ENCODE data around the gene PRKG1. TPM values are rescaled to one million over a fixed set of nuclear protein-coding genes. Genes with fewer than 3 reads are reported as not detected.
"Not testable (repeated sequence)": the region's sequence is repeated elsewhere in the genome, so short reads cannot be mapped to it uniquely, and the experiment has no call there.

Gene PRKG1
- polyA plus RNA-seq, 1 donor (not counting 4 experiments of a cell fraction or from before 2014, with no cell fraction given) = 0.24 TPM

GRCh38 chr10:51340366-51340765 is 266.1 kb downstream of the PRKG1 start:
- dilution Hi-C loops (cut with MboI; ENCODE audit: extremely low pct_ligation_motif_present, low sequenced_read_pairs) = no loop called here
- TF ChIP-seq, protein P1, sequence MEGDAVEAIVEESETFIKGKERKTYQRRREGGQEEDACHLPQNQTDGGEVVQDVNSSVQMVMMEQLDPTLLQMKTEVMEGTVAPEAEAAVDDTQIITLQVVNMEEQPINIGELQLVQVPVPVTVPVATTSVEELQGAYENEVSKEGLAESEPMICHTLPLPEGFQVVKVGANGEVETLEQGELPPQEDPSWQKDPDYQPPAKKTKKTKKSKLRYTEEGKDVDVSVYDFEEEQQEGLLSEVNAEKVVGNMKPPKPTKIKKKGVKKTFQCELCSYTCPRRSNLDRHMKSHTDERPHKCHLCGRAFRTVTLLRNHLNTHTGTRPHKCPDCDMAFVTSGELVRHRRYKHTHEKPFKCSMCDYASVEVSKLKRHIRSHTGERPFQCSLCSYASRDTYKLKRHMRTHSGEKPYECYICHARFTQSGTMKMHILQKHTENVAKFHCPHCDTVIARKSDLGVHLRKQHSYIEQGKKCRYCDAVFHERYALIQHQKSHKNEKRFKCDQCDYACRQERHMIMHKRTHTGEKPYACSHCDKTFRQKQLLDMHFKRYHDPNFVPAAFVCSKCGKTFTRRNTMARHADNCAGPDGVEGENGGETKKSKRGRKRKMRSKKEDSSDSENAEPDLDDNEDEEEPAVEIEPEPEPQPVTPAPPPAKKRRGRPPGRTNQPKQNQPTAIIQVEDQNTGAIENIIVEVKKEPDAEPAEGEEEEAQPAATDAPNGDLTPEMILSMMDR (optimal IDR thresholded peaks at IDR 0.05 in 1 of 3, IDR thresholded peaks at IDR 0.05 in 1 of 3, conservative IDR thresholded peaks at IDR 0.05 in 1 of 3; ENCODE audit: extremely low read depth in 1 of 3, insufficient read depth in 2 of 3, low read length in 3 of 3) = no peak
- no peak for TF ChIP-seq EZH2 (IDR thresholded peaks at IDR 0.05; ENCODE audit: low read length)

DNA sequence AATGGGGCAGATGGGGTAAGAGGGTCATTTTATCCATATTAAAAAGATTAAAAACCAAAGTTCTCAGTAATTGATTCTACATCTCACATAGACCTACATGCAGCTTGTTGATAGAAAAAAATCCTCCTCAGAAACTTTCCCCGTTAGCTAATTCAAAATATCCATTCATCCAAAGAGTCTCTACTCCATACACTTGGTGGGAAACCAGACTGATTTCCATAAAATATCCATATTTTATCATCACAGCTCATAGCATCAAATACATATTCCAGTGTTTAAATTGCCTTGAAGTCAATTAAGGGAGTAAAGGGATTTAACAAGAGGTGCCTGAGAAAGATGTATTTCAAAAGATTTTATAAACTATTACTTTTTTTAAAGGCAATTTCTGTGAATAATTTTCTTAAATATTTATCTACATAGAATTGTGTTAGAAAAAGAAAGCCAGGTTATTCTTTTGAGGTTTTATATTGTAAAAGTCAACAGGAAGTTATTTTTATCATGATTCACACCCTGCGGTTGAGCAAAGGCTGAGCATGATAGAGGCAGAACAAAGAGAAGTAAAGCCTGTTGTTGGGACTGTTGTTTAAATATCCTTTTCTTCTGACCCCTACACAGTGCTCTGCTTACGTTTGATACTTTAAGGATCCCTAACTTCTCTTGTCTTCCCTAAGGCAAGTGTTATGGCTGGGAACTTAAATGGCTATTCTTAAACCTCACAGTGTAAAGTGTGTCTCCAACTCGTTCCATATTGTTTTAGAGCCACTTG is 266.7 kb downstream of the PRKG1 start:
- Histone ChIP-seq H3K9ac (ENCODE audit: control insufficient read depth, extremely low read depth, insufficient read depth, low read length) (no peak overlapping the region), H3K9me1 (ENCODE audit: control insufficient read depth, extremely low read depth, insufficient read depth, low read length) (no peaks in the 10 kb centered on the region), H3K9me3 (ENCODE audit: control insufficient read depth, low read depth, low read length) (no peaks in the 10 kb centered on the region), H3K4me2 (ENCODE audit: control insufficient read depth, extremely low read depth, insufficient read depth, low read depth, low read length) (no peak overlapping the region), H3K27me3 (ENCODE audit: control insufficient read depth, extremely low read depth, insufficient read depth, low read length) (no peaks in the 10 kb centered on the region), H3K36me3 (ENCODE audit: control insufficient read depth in 2 of 2, extremely low read depth in 1 of 2, insufficient read depth in 2 of 2, low read length in 2 of 2) (no peaks in the 10 kb centered on the region), H4K20me1 (ENCODE audit: control insufficient read depth, extremely low read depth, insufficient read depth, low read length) (no peaks in the 10 kb centered on the region), H3K27ac (ENCODE audit: control insufficient read depth, insufficient read depth, low read length) (no peak overlapping the region), H3K79me2 (ENCODE audit: control insufficient read depth, insufficient read depth, low read length) (no peaks in the 10 kb centered on the region), H3K4me1 (ENCODE audit: control insufficient read depth, extremely low read depth, insufficient read depth, low read length) (no peaks in the 10 kb centered on the region), H3K4me3 (ENCODE audit: control insufficient read depth in 2 of 3, extremely low read depth in 1 of 3, insufficient read depth in 2 of 3, low read depth in 1 of 3, low read length in 3 of 3) (no peak overlapping the region), H2AFZ (ENCODE audit: control insufficient read depth, low read length) (no peak overlapping the region)
- DNase-seq (ENCODE audit: low read depth, low spot score) (no peak), FAIRE-seq (no peak)
- no peak for TF ChIP-seq EZH2 (IDR thresholded peaks at IDR 0.05; ENCODE audit: low read length)
- TF ChIP-seq, protein P1 (optimal IDR thresholded peaks at IDR 0.05 in 1 of 3, IDR thresholded peaks at IDR 0.05 in 1 of 3, conservative IDR thresholded peaks at IDR 0.05 in 1 of 3; ENCODE audit: extremely low read depth in 1 of 3, insufficient read depth in 2 of 3, low read length in 3 of 3) = no peak
- dilution Hi-C loops (cut with MboI; ENCODE audit: extremely low pct_ligation_motif_present, low sequenced_read_pairs) = no loop called here

More at GRCh38 chr10:51340366-51340765, 266.1 kb downstream of the PRKG1 start:
- no peak overlapping the region for H3K4me2 ChIP-seq (ENCODE audit: control insufficient read depth, extremely low read depth, insufficient read depth, low read depth, low read length)
- DNase-seq (ENCODE audit: low read depth, low spot score) = no peak
- no peak for FAIRE-seq
- no peak overlapping the region for H2AFZ ChIP-seq (ENCODE audit: control insufficient read depth, low read length)
- no peaks in the 10 kb centered on the region for H4K20me1 ChIP-seq (ENCODE audit: control insufficient read depth, extremely low read depth, insufficient read depth, low read length)
- H3K9me1 ChIP-seq (ENCODE audit: control insufficient read depth, extremely low read depth, insufficient read depth, low read length) = no peaks in the 10 kb centered on the region
- no peak overlapping the region for H3K4me3 ChIP-seq (ENCODE audit: control insufficient read depth in 2 of 3, extremely low read depth in 1 of 3, insufficient read depth in 2 of 3, low read depth in 1 of 3, low read length in 3 of 3)
- H3K36me3 ChIP-seq (ENCODE audit: control insufficient read depth in 2 of 2, extremely low read depth in 1 of 2, insufficient read depth in 2 of 2, low read length in 2 of 2) = no peaks in the 10 kb centered on the region
- no peak overlapping the region for H3K27ac ChIP-seq (ENCODE audit: control insufficient read depth, insufficient read depth, low read length)
- H3K4me1 ChIP-seq (ENCODE audit: control insufficient read depth, extremely low read depth, insufficient read depth, low read length) = no peaks in the 10 kb centered on the region
- H3K27me3 ChIP-seq (ENCODE audit: control insufficient read depth, extremely low read depth, insufficient read depth, low read length) = no peaks in the 10 kb centered on the region
- no peaks in the 10 kb centered on the region for H3K79me2 ChIP-seq (ENCODE audit: control insufficient read depth, insufficient read depth, low read length)
- H3K9me3 ChIP-seq (ENCODE audit: control insufficient read depth, low read depth, low read length) = no peaks in the 10 kb centered on the region
- no peak overlapping the region for H3K9ac ChIP-seq (ENCODE audit: control insufficient read depth, extremely low read depth, insufficient read depth, low read length)

DNA sequence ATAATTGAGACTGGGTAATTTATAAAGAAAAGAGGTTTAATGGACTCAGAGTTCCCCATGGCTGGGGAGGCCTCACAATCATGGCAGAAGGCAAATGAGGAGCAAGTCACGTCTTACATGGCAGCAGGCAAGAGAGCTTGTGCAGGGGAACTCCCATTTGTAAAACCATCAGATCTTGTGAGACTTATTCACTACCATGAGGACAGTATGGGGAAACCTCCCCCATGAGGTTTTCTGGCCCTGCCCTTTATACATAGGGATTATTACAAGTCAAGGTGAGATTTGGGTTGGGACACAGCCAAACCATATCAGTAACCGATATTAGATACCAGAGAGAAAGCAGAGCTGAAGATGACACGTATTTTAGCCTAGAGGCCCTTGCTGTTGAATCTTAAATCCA is 267.5 kb downstream of the PRKG1 start:
- H3K4me2 ChIP-seq (ENCODE audit: control insufficient read depth, extremely low read depth, insufficient read depth, low read depth, low read length); H3K36me3 ChIP-seq (ENCODE audit: control insufficient read depth in 2 of 2, extremely low read depth in 1 of 2, insufficient read depth in 2 of 2, low read length in 2 of 2); H3K9ac ChIP-seq (ENCODE audit: control insufficient read depth, extremely low read depth, insufficient read depth, low read length); H3K4me1 ChIP-seq (ENCODE audit: control insufficient read depth, extremely low read depth, insufficient read depth, low read length); dilution Hi-C loops (cut with MboI; ENCODE audit: extremely low pct_ligation_motif_present, low sequenced_read_pairs); DNase-seq (ENCODE audit: low read depth, low spot score); FAIRE-seq; H3K4me3 ChIP-seq (ENCODE audit: control insufficient read depth in 2 of 3, extremely low read depth in 1 of 3, insufficient read depth in 2 of 3, low read depth in 1 of 3, low read length in 3 of 3); H3K9me3 ChIP-seq (ENCODE audit: control insufficient read depth, low read depth, low read length); H3K9me1 ChIP-seq (ENCODE audit: control insufficient read depth, extremely low read depth, insufficient read depth, low read length); H3K27me3 ChIP-seq (ENCODE audit: control insufficient read depth, extremely low read depth, insufficient read depth, low read length); H2AFZ ChIP-seq (ENCODE audit: control insufficient read depth, low read length); H4K20me1 ChIP-seq (ENCODE audit: control insufficient read depth, extremely low read depth, insufficient read depth, low read length); H3K79me2 ChIP-seq (ENCODE audit: control insufficient read depth, insufficient read depth, low read length); H3K27ac ChIP-seq (ENCODE audit: control insufficient read depth, insufficient read depth, low read length): not testable (repeated sequence)

All from keratinocyte (primary cell).